WTC11 (cell line): ENCODE data around the gene OSMR.

ENCODE experiments used
- CTCF ChIP-seq: fragments of 200-600 bp; IDR thresholded peaks from 2 replicates; pipeline ENCODE4 v1.8.0; 2022; ENCODE audit warnings: antibody characterized with exemption
- FOXJ3 ChIP-seq: sonication (generic); formaldehyde crosslinking; IDR thresholded peaks from 2 replicates; pipeline ENCODE4 v1.9.0; 2021; ENCODE audit warnings: missing genetic modification reagents, mild to moderate bottlenecking, borderline replicate concordance
- HMGXB4 ChIP-seq: sonication (generic); formaldehyde crosslinking; IDR thresholded peaks from 2 replicates; pipeline ENCODE4 v1.8.1; 2023; ENCODE audit warnings: mild to moderate bottlenecking, moderate library complexity, missing genetic modification reagents
- IRF2 ChIP-seq: sonication (generic); formaldehyde crosslinking; IDR thresholded peaks from 2 replicates; pipeline ENCODE4 v1.8.0; 2022; ENCODE audit warnings: low read depth, missing genetic modification reagents, borderline replicate concordance
- MAX ChIP-seq: sonication (generic); formaldehyde crosslinking; IDR thresholded peaks from 2 replicates; pipeline ENCODE4 v1.8.0; 2022; ENCODE audit warnings: mild to moderate bottlenecking, missing genetic modification reagents
- USF1 ChIP-seq: sonication (generic); formaldehyde crosslinking; IDR thresholded peaks from 2 replicates; pipeline ENCODE4 v1.8.0; 2022; ENCODE audit warnings: mild to moderate bottlenecking, missing genetic modification reagents
- ZNF416 ChIP-seq: fragments of 250-450 bp; sonication (Bioruptor Pico); IDR thresholded peaks from 2 replicates; pipeline ENCODE4 v1.9.0; 2021; ENCODE audit warnings: mild to moderate bottlenecking, inconsistent platforms

GRCh38 chr5:38846379-38847011 is 683 bp downstream of the OSMR start:
- no peak for TF ChIP-seq MAX (CRISPR knock-in tag)
- TF ChIP-seq CTCF: no peak
- no peak for TF ChIP-seq USF1 (CRISPR knock-in tag)
- TF ChIP-seq FOXJ3 (CRISPR knock-in tag): no peak
- TF ChIP-seq IRF2: no peak
- no peak for TF ChIP-seq HMGXB4 (CRISPR knock-in tag)
- TF ChIP-seq ZNF416 (CRISPR knock-in tag): no peak
